Measurements from ENCODE around the gene ABAT.

ABAT gene

GRCh38 chr16:8630255-8630953 is 44.0 kb upstream of the ABAT start:
- TF ChIP-seq CTCF (IDR thresholded peaks at IDR 0.05): no peak
- Histone ChIP-seq H3K36me3 (peaks cover 63 to 98% (median 90%) of the 10 kb centered on the region in 3 donors), H3K27ac (no peak overlapping the region), H3K4me3 (no peak overlapping the region), H3K27me3 (no peaks in the 10 kb centered on the region), H3K4me1 (no peaks in the 10 kb centered on the region), H3K9me3 (no peaks in the 10 kb centered on the region)
- DNase-seq: no peak
- intact Hi-C loops (cut with DNase I; ENCODE audit: low total_unique reads): no loop called here

DNA sequence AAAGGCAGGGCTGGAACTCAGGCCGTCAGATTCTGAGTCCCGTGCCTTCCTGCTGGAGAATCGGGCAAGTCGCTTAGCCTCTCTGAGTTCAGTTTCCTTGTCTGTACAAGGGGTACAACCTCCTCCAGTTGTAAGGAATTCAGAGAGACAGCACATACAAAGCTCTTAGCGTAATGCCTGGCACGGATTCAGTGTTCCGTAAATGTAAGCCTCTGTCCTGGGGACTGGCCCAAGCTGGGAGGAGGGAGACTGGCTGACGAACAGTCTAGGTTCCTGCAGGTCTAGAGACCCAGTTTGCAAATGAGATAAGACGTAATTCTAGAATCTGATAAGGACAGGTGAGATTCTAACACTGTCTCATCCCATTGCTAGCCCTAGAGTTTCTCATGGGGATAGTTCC is 43.0 kb upstream of the ABAT start:
- Histone ChIP-seq H3K4me1 (no peaks in the 10 kb centered on the region), H3K27ac (no peak overlapping the region), H3K9me3 (no peaks in the 10 kb centered on the region), H3K36me3 (peaks cover 62 to 96% (median 90%) of the 10 kb centered on the region in 3 donors), H3K27me3 (no peaks in the 10 kb centered on the region), H3K4me3 (no peak overlapping the region)
- TF ChIP-seq CTCF (IDR thresholded peaks at IDR 0.05): no peak
- intact Hi-C loops (cut with DNase I; ENCODE audit: low total_unique reads): no loop called here
- no peak for DNase-seq

- Histone ChIP-seq H3K27me3 (no peaks in the 10 kb centered on the region), H3K27ac (no peak overlapping the region), H3K9me3 (no peaks in the 10 kb centered on the region), H3K4me3 (no peak overlapping the region), H3K4me1 (no peaks in the 10 kb centered on the region), H3K36me3 (peaks cover 58 to 96% (median 93%) of the 10 kb centered on the region in 3 donors)
- TF ChIP-seq CTCF (IDR thresholded peaks at IDR 0.05): no peak
- intact Hi-C loops (cut with DNase I; ENCODE audit: low total_unique reads): no loop called here
- no peak for DNase-seq
These were observed 42.5 kb upstream of the ABAT start for GRCh38 chr16:8631818-8632465.

- H3K4me1 ChIP-seq: no peaks in the 10 kb centered on the region
- H3K27ac ChIP-seq: no peak overlapping the region
- no peaks in the 10 kb centered on the region for H3K9me3 ChIP-seq
- peaks cover 57 to 96% (median 93%) of the 10 kb centered on the region in 3 donors for H3K36me3 ChIP-seq
- no peak for TF ChIP-seq CTCF (IDR thresholded peaks at IDR 0.05)
- intact Hi-C loops (cut with DNase I; ENCODE audit: low total_unique reads): no loop called here
- no peaks in the 10 kb centered on the region for H3K27me3 ChIP-seq
- peak; percentile 41 to 69 for DNase-seq
- no peak overlapping the region for H3K4me3 ChIP-seq
These were observed 41.7 kb upstream of the ABAT start for GRCh38 chr16:8632675-8633182.

DNA sequence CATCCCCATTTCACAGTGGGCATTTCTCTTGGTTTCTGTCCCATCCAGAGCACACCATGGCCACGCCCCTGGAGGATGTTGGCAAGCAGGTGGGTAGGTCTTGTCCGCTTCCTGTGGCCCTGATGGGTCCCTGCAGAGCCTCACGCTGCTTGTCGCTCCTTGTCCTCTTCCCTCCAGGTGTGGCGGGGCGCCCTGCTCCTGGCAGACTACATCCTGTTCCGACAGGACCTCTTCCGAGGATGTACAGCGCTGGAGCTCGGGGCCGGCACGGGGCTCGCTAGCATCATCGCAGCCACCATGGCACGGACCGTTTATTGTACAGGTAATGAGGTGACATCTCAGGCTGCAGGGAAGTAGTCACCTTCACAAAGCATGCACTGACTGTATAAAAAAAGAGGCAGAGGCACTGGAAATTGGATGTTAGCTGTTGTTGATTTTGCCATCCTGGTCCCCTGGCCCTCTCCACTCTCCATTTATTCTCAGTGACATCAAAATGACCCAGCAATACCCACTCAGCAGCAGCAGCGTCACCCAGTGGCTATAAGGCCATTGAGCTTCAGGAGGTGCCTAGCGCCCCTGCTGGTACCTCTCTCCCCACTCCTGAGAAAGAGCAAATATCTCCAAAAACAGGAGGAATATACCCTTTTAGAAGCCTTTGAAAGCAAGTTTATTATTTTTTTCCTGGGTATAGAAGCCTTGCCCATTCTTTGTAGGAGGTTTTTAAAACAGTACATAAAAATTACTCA is 39.3 kb upstream of the ABAT start:
- Histone ChIP-seq H3K27ac (no peak overlapping the region), H3K9me3 (no peaks in the 10 kb centered on the region), H3K36me3 (peaks cover 55 to 96% (median 91%) of the 10 kb centered on the region in 3 donors), H3K27me3 (no peaks in the 10 kb centered on the region), H3K4me3 (no peak overlapping the region), H3K4me1 (no peaks in the 10 kb centered on the region)
- no peak for DNase-seq
- TF ChIP-seq CTCF (IDR thresholded peaks at IDR 0.05): no peak
- intact Hi-C loops (cut with DNase I; ENCODE audit: low total_unique reads): no loop called here

All from tibial artery (tissue), 4 donors.